ENCODE data around the gene CYP2W1.

- TF ChIP-seq FOXP2 (optimal IDR thresholded peaks at IDR 0.05; ENCODE audit: control extremely low read depth, extremely low read length, insufficient read depth) = no peak
- TF ChIP-seq EZH2 (IDR thresholded peaks at IDR 0.05) = no peak
These were observed 5.5 kb downstream of the CYP2W1 start for GRCh38 chr7:988426-988911.

Data from SK-N-MC (cell line).